ENCODE data around the gene RSPH9. TPM values are rescaled to one million over a fixed set of nuclear protein-coding genes. Genes with fewer than 3 reads are reported as not detected.

Gene RSPH9
- total and polyA plus RNA-seq, 2 donors (not counting 3 experiments of a cell fraction or from before 2014, with no cell fraction given), result 0.18 to 0.27 TPM

DNA sequence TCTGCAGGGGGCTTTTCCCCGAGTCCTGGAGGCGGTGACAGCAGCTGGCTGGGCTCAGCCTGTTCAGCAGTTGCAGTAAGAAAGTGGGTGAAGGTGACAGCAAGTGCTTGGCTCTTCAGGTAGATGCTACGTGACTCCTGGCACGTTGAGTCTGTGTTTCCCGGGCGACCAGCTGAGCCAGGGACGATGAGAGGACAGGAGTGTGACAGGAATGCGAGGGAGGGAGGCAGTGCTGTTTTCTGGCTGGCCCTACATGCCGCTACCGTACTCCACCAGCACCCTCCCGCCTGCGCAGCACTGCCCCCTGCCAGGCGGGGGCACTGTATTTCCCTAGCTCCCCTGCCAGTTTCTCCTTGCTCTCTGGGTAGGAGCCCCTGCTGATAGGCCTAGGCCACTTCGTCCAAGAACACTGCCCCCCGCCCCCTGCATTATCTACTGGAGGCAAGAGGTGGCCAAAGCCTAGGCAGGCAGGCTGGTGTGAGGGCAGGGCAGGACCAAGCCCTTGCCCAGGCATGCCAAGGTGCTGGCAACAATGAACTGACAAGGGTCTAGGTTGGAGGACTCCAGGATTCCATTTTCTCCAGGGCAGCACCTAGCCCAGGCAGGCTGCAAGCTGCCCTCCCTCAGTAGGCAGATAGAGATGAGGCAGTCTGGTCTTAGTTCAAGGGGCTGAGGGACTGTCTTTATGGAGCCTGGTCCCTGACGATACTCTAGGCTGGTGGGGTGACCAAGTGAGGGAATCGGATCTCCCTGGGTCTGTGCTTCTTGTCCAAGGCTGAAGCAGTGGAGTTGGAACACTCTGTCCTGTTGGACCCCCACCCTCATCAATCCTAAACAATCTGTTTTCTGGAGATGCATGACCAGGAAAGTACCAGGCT lies 23.6 kb downstream of the RSPH9 start:
- Histone ChIP-seq H3K36me3 (ENCODE audit: control insufficient read depth in 2 of 2, extremely low read depth in 1 of 2, insufficient read depth in 2 of 2, low read length in 2 of 2) (peaks cover 2 to 11% of the 10 kb centered on the region in 2 experiments), H4K20me1 (replicated peaks; ENCODE audit: control insufficient read depth, extremely low read depth, insufficient read depth, low read length) (no peaks in the 10 kb centered on the region), H3K9ac (replicated peaks; ENCODE audit: extremely low read depth, insufficient read depth, low read length) (no peak overlapping the region), H3K9me1 (replicated peaks; ENCODE audit: control insufficient read depth, extremely low read depth, insufficient read depth, low read length) (no peaks in the 10 kb centered on the region), H3K4me1 (ENCODE audit: control insufficient read depth, extremely low read depth, insufficient read depth, low read length) (peaks cover 5% of the 10 kb centered on the region), H3K4me2 (ENCODE audit: insufficient read depth, low read length) (no peak overlapping the region), H3K27me3 (ENCODE audit: control insufficient read depth in 2 of 2, insufficient read depth in 2 of 2, low read length in 2 of 2) (no peaks in the 10 kb centered on the region), H2AFZ (ENCODE audit: low read depth, low read length) (no peak overlapping the region), H3K9me3 (replicated peaks; ENCODE audit: control insufficient read depth, insufficient read depth, low read length) (no peaks in the 10 kb centered on the region), H3K27ac (ENCODE audit: insufficient read depth, low read depth, low read length) (no peak overlapping the region), H3K79me2 (ENCODE audit: control insufficient read depth, insufficient read depth, low read length) (no peaks in the 10 kb centered on the region), H3K4me3 (replicated peaks in 1 of 3; ENCODE audit: insufficient read depth in 1 of 3, low read depth in 1 of 3, low read length in 3 of 3) (no peak overlapping the region)
- intact Hi-C loops (cut with micrococcal nuclease), result loop anchor here (5.0 kb wide), 1 partner anchor 169 kb away; no protein-coding TSS in a partner anchor
- TF ChIP-seq MYC (IDR thresholded peaks at IDR 0.05; ENCODE audit: low read depth, low read length) (no peak), FOS (IDR thresholded peaks at IDR 0.05; ENCODE audit: borderline replicate concordance, insufficient read depth, low read length) (no peak), JUN (IDR thresholded peaks at IDR 0.05; ENCODE audit: borderline replicate concordance, insufficient read depth, insufficient read length, low read depth) (no peak), POLR2AphosphoS5 (IDR thresholded peaks at IDR 0.05; ENCODE audit: insufficient read depth, low read depth, low read length) (peak; percentile 50), POLR2A (IDR thresholded peaks at IDR 0.05; ENCODE audit: low read depth, low read length) (peak; percentile 20), GATA2 (IDR thresholded peaks at IDR 0.05; ENCODE audit: insufficient read depth, insufficient read length, low read depth, low read length) (no peak), EZH2 (IDR thresholded peaks at IDR 0.05; ENCODE audit: borderline replicate concordance, low read depth, low read length, severe bottlenecking) (no peak)
- TF ChIP-seq, protein P1, sequence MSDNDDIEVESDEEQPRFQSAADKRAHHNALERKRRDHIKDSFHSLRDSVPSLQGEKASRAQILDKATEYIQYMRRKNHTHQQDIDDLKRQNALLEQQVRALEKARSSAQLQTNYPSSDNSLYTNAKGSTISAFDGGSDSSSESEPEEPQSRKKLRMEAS (IDR thresholded peaks at IDR 0.05; ENCODE audit: insufficient read depth, insufficient read length), result no peak
- TF ChIP-seq, protein P2, sequence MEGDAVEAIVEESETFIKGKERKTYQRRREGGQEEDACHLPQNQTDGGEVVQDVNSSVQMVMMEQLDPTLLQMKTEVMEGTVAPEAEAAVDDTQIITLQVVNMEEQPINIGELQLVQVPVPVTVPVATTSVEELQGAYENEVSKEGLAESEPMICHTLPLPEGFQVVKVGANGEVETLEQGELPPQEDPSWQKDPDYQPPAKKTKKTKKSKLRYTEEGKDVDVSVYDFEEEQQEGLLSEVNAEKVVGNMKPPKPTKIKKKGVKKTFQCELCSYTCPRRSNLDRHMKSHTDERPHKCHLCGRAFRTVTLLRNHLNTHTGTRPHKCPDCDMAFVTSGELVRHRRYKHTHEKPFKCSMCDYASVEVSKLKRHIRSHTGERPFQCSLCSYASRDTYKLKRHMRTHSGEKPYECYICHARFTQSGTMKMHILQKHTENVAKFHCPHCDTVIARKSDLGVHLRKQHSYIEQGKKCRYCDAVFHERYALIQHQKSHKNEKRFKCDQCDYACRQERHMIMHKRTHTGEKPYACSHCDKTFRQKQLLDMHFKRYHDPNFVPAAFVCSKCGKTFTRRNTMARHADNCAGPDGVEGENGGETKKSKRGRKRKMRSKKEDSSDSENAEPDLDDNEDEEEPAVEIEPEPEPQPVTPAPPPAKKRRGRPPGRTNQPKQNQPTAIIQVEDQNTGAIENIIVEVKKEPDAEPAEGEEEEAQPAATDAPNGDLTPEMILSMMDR (IDR thresholded peaks at IDR 0.05; ENCODE audit: extremely low read depth in 1 of 2, insufficient read depth in 1 of 2, low read depth in 1 of 2, low read length in 2 of 2), result peak; percentile 70 to 90
- BruUV-seq (replicated peaks), result no TSS peak
- CTCF ChIA-PET, result interaction anchor here (0.7 to 7.1 kb wide), 29 partner anchors 12 to 411 kb away, joined by 3 to 177 read pairs (median 6); partner anchors contain the start of genes MRPS18A and VEGFA
- DNase-seq (ENCODE audit: low read depth, low spot score) (peak; percentile 73), FAIRE-seq (no peak)
- dilution Hi-C loops (cut with MboI; ENCODE audit: extremely low pct_ligation_motif_present, low sequenced_read_pairs), result no loop called here
- POLR2A ChIA-PET, result interaction anchor here (0.6 to 0.9 kb wide), 2 partner anchors 65 to 104 kb away, joined by 3 to 7 read pairs; no protein-coding TSS in a partner anchor

Measured in endothelial cell of umbilical vein (primary cell).